Stimulated activated CD4-positive, alpha-beta T cell treated with anti-CD3 and anti-CD28 coated beads, Interleukin-4, amount 100 ng/mL, for 48 hours (primary cell): ENCODE results near the gene SHBG.

Experiments used
- DNase-seq, 2 donors: peaks; one replicate each; pipeline ENCODE4 v3.0.0-alpha.2; 2020; ENCODE audit warnings: low read depth in 2 of 2

The SHBG gene

GRCh38 chr17:7646457-7646856 lies 16.5 kb downstream of the SHBG start:
- DNase-seq, result no peak

GRCh38 chr17:7647018-7647417 lies 17.1 kb downstream of the SHBG start:
- DNase-seq, result no peak

GRCh38 chr17:7650509-7651096 lies 20.7 kb downstream of the SHBG start, which contains the start of gene ATP1B2:
TSS of gene ATP1B2 (plus strand) at chr17:7650926. CDS start at chr17:7651519, 593 bp downstream.
- DNase-seq, result peak; percentile 55 to 62

- DNase-seq, result no peak
Observed at GRCh38 chr17:7651097-7651664, 21.2 kb downstream of the SHBG start.

GRCh38 chr17:7651665-7652387 lies 21.9 kb downstream of the SHBG start:
- no peak for DNase-seq

GRCh38 chr17:7652388-7653356 lies 22.7 kb downstream of the SHBG start:
- DNase-seq, result no peak

- DNase-seq, result no peak
Observed at GRCh38 chr17:7654832-7655540, 25.1 kb downstream of the SHBG start.

- DNase-seq, result no peak
Observed at GRCh38 chr17:7655541-7655840, 25.6 kb downstream of the SHBG start.

- no peak for DNase-seq
Observed at GRCh38 chr17:7656958-7657609, 27.1 kb downstream of the SHBG start.

- no peak for DNase-seq
Observed at GRCh38 chr17:7667656-7668406, 37.9 kb downstream of the SHBG start.

- DNase-seq, result no peak
Observed at GRCh38 chr17:7668482-7668881, 38.5 kb downstream of the SHBG start.

- peak; percentile 28 to 53 for DNase-seq
Observed at GRCh38 chr17:7673239-7673638, 43.3 kb downstream of the SHBG start.

GRCh38 chr17:7674934-7675333 lies 45.0 kb downstream of the SHBG start:
- DNase-seq, result no peak

GRCh38 chr17:7676533-7676932 lies 46.6 kb downstream of the SHBG start:
- no peak for DNase-seq

GRCh38 chr17:7677388-7678067 lies 47.6 kb downstream of the SHBG start:
- DNase-seq, result no peak
